RWPE1 (cell line): ENCODE results near the gene SYNJ2.

Experiments used
- CTCF ChIA-PET: fragments of 350-600 bp; sonication (Branson Sonifier 250); formaldehyde crosslinking; extraction: SDS; loops from one replicate; lab custom pipeline; 2021; lab: Yijun Ruan, JAX
- POLR2A ChIA-PET: fragments of 400-600 bp; formaldehyde crosslinking; extraction: SDS; loops from one replicate; lab custom pipeline; 2020; ENCODE audit warnings: antibody characterized with exemption; ENCODE audit not compliant: low non-redundant PET; lab: Yijun Ruan, JAX
- DNase-seq: peaks from one replicate; pipeline ENCODE4 v3.0.0; 2012; ENCODE audit warnings: low spot score
- H3K27ac ChIP-seq: fragments of 450-650 bp; 2 replicates; pipeline ENCODE4 v1.5.1; 2017
- TF ChIP-seq, protein P1 (sequence below): fragments of 450-650 bp; conservative IDR thresholded peaks from 2 replicates; pipeline ENCODE4 v1.5.1; 2017; ENCODE audit warnings: low read depth, mild to moderate bottlenecking

Gene SYNJ2

GRCh38 chr6:157980288-157981131 lies 1.2 kb upstream of the SYNJ2 start:
- CTCF ChIA-PET: interaction anchor here (1.6 kb wide), 1 partner anchor 92 kb away, joined by 7 read pairs; no protein-coding TSS in a partner anchor
- DNase-seq: no peak

DNA sequence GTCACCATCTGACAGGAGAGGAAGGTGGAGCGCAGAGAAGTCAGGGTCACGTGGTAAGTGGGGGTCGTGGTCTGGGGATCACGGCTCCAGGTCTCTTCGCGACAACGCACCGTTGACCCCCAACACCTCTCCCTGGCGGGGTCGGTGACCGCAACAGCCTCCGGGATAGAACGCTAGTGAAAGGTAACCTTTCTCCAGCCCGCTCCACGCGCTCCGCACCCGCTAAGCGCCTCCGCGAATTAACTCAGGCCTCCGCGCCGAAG lies 600 bp upstream of the SYNJ2 start:
- ChIA-PET POLR2A (no interaction called here), CTCF (interaction anchor here (1.6 kb wide), 1 partner anchor 91 kb away, joined by 10 read pairs; no protein-coding TSS in a partner anchor)
- H3K27ac ChIP-seq: peak overlapping the region; percentile 58
- TF ChIP-seq, protein P1, sequence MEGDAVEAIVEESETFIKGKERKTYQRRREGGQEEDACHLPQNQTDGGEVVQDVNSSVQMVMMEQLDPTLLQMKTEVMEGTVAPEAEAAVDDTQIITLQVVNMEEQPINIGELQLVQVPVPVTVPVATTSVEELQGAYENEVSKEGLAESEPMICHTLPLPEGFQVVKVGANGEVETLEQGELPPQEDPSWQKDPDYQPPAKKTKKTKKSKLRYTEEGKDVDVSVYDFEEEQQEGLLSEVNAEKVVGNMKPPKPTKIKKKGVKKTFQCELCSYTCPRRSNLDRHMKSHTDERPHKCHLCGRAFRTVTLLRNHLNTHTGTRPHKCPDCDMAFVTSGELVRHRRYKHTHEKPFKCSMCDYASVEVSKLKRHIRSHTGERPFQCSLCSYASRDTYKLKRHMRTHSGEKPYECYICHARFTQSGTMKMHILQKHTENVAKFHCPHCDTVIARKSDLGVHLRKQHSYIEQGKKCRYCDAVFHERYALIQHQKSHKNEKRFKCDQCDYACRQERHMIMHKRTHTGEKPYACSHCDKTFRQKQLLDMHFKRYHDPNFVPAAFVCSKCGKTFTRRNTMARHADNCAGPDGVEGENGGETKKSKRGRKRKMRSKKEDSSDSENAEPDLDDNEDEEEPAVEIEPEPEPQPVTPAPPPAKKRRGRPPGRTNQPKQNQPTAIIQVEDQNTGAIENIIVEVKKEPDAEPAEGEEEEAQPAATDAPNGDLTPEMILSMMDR: no peak
- DNase-seq: no peak

More at GRCh38 chr6:157980288-157981131, 1.2 kb upstream of the SYNJ2 start:
- POLR2A ChIA-PET: no interaction called here
- TF ChIP-seq, protein P1: no peak
- no peak overlapping the region; the same call in 1 of the 2 replicates for H3K27ac ChIP-seq

- peak overlapping the region; percentile 58 for H3K27ac ChIP-seq
- peak; percentile 47 for DNase-seq
- TF ChIP-seq, protein P1: no peak
- ChIA-PET CTCF (interaction anchor here (0.6 to 1.6 kb wide), 4 partner anchors 18 to 597 kb away, joined by 3 to 10 read pairs (median 3); no protein-coding TSS in a partner anchor), POLR2A (no interaction called here)
Observed at GRCh38 chr6:157982102-157982562, 469 bp downstream of the SYNJ2 start.

DNA sequence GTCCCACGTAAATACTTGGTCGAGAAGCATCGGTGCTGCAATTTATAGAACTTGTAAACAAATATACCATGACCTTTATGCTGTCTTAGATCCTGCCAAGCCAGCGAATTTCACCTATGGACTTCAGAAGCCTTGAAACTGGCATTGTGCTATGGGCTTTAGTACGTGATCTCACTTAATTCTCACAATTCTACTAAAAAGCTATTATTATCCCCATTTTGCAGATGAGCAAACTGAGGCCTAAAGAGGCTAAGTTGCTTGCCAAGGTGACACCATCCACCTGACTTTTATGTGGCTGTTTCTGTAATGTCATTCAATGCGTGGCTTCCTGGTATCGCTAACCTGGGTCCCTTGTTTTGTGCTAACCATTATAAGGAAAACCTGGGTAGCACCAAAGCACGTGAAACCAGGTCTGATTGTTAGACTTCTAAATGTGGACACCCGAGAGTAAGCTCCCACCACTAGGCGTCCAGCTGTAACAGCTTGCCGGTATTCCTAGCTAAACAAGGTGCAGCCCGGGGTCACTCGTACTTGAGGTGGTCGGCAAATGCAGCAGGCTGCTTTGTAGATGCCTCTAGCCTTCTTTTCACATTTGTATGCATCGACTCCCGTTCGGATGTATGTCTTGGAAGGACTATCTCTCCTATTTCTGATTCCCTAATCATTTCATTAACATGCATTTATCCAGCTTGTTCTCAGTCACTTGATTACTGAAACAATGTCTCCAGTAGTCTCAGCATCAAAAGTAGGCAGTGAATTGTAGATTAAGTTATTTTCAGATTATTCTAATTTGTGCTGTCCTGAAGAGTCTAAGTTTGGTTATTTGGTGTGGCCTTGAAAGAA lies 1.1 kb downstream of the SYNJ2 start:
- CTCF ChIA-PET: interaction anchor here (0.6 to 1.6 kb wide), 3 partner anchors 90 to 597 kb away, joined by 3 to 10 read pairs (median 4); no protein-coding TSS in a partner anchor
- POLR2A ChIA-PET: no interaction called here
- no peak overlapping the region for H3K27ac ChIP-seq
- TF ChIP-seq, protein P1: no peak
- DNase-seq: no peak

GRCh38 chr6:157983406-157984119 lies 1.9 kb downstream of the SYNJ2 start:
- TF ChIP-seq, protein P1: no peak
- ChIA-PET POLR2A (no interaction called here), CTCF (interaction anchor here (0.7 kb wide), 1 partner anchor 258 kb away, joined by 4 read pairs; no protein-coding TSS in a partner anchor)
- no peak overlapping the region for H3K27ac ChIP-seq
- DNase-seq: no peak

DNA sequence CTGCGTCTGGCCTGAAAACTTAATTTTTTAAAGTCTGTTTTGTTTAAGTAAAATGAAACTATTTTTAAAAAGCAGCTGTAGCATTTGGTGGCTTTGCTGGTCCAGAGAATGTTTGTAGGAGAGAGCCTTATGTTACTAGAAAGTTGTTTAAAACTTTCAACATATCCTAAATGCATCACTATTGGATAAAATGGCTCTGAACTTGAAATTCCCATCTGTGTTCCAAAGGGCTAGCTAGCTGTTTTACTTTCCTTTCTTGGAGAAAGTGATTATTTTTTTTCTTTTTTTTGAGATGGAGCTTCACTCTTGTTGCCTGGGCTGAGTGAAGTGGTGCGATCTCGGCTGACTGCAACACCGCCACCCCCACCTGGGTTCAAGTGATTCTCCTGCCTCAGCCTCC lies 2.5 kb downstream of the SYNJ2 start:
- no peak overlapping the region for H3K27ac ChIP-seq
- TF ChIP-seq, protein P1: no peak
- DNase-seq: no peak
- POLR2A ChIA-PET: no interaction called here
- CTCF ChIA-PET: no interaction called here
